ENCODE results near the gene RMC1. TPM values are rescaled to one million over a fixed set of nuclear protein-coding genes. Genes with fewer than 3 reads are reported as not detected.

Gene RMC1
- total RNA-seq, 6 donors from 2014 or later: 23.3 to 45.1 (median 39.8) TPM

DNA sequence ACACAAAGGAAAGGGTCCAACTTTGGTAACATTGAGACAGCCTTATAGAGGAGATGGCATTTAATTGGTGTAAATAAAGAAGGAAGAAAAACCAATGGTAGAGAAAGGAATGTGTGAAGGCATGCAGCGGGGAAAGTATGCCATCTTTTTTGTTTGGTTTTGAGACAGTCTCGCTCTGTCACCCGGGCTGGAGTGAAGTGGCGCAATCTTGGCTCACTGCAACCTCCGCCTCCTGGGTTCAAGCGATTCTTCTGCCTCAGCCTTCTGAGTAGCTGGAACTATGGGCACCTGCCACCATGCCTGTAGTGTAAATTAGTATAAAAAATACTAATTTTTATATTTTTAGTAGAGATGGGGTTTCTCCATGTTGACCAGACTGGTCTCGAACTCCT is 43.8 kb upstream of the RMC1 start:
- H3K27me3 ChIP-seq: no peaks in the 10 kb centered on the region
- 78 to 79% methylated on average over 7 of the region's 7 CpGs for WGBS, 2 donors

DNA sequence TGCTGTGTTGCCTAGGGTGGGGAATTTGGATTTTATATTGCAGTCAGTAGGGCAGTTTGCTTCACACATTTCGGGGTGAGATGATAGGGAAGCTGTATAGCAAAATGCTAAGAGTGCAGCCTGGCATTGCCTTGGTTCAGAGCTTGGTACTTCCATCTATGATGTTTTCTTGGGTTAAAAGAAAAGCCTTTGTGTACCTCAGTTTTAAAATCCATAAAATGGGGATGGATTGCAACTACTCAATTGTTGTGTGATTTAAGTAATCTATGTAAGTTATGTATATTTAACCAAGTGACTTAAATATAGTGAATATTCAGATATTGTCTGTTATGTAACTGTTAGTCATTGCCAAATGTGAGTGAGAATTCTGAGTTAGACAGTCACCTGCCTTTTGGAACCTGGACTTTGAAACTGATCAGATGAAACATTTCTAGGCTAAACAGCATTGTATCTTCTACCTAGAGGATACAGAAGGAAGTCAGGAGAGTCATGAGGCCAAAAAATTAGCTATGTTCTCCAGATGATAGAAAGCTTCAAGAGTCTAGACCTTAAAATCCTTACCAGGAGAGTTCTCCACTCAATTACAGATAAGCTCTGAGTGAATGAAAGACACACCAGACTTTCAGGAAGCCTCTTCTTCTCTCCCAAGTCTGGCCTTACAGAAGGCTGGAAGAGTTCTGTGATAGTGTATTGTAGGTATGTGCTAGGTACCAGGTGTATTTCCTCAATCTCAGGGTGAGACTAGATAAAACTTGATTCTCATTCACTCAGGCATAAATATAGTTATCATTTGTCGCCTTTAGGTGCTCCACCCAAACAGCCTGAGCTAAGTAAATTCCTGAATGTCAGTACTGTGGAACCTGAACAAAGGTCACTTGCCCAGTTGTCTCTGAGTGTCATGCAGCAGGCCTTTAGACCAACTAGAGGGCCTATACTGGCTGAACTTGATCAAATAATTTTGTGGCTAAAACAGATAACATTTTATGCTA is 42.7 kb upstream of the RMC1 start:
- no peak for DNase-seq
- Histone ChIP-seq H3K9me3 (no peaks in the 10 kb centered on the region), H3K4me3 (no peak overlapping the region), H3K36me3 (peaks cover 27 to 41% (median 30%) of the 10 kb centered on the region in 4 donors), H3K27ac (peak overlapping the region in 1 of 4 donors; percentile 14), H3K27me3 (no peaks in the 10 kb centered on the region), H3K4me1 (peaks cover 52 to 56% (median 54%) of the 10 kb centered on the region in 4 donors)
- no peak for TF ChIP-seq POLR2A (IDR thresholded peaks at IDR 0.05)
- TF ChIP-seq, protein P1, sequence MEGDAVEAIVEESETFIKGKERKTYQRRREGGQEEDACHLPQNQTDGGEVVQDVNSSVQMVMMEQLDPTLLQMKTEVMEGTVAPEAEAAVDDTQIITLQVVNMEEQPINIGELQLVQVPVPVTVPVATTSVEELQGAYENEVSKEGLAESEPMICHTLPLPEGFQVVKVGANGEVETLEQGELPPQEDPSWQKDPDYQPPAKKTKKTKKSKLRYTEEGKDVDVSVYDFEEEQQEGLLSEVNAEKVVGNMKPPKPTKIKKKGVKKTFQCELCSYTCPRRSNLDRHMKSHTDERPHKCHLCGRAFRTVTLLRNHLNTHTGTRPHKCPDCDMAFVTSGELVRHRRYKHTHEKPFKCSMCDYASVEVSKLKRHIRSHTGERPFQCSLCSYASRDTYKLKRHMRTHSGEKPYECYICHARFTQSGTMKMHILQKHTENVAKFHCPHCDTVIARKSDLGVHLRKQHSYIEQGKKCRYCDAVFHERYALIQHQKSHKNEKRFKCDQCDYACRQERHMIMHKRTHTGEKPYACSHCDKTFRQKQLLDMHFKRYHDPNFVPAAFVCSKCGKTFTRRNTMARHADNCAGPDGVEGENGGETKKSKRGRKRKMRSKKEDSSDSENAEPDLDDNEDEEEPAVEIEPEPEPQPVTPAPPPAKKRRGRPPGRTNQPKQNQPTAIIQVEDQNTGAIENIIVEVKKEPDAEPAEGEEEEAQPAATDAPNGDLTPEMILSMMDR (IDR thresholded peaks at IDR 0.05): no peak
- TF ChIP-seq EP300 (IDR thresholded peaks at IDR 0.05): no peak
- TF ChIP-seq POLR2AphosphoS5 (IDR thresholded peaks at IDR 0.05): no peak
- 93 to 98% methylated on average over 2 of the region's 2 CpGs for WGBS, 2 donors
- ATAC-seq (ENCODE audit: low FRiP score in 2 of 2): no peak

More for the DNA sequence above, 43.8 kb upstream of the RMC1 start:
- TF ChIP-seq, protein P1 (IDR thresholded peaks at IDR 0.05): no peak
- TF ChIP-seq POLR2A (IDR thresholded peaks at IDR 0.05): no peak
- no peak for TF ChIP-seq POLR2AphosphoS5 (IDR thresholded peaks at IDR 0.05)
- no peak for TF ChIP-seq EP300 (IDR thresholded peaks at IDR 0.05)
- Histone ChIP-seq H3K4me3 (no peak overlapping the region), H3K36me3 (peaks cover 19 to 34% (median 22%) of the 10 kb centered on the region in 4 donors), H3K27ac (peak overlapping the region in 1 of 4 donors; percentile 2), H3K9me3 (no peaks in the 10 kb centered on the region), H3K4me1 (peaks cover 63 to 66% (median 64%) of the 10 kb centered on the region in 4 donors)
- no peak for ATAC-seq (ENCODE audit: low FRiP score in 2 of 2)
- DNase-seq: no peak

DNA sequence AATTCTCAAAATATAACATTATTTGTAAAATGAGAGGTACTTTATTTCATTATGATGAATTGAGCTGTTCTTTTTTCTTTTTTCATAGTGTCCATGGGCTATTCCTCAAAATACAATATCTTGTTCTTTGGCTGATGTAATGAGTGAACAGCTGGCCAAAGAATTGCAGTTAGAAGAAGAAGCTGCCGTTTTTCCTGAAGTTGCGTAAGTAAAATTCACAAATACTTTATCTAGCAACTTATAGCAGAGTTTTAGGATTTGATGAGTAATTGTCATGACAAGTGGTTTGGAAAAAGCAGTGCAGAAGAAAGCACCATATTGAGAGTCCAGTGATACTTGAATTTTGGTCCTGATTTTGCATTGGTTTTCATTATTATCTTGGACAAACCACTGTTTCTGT is 40.4 kb upstream of the RMC1 start:
- Histone ChIP-seq H3K36me3 (peaks cover 47 to 59% (median 50%) of the 10 kb centered on the region in 4 donors), H3K27me3 (no peaks in the 10 kb centered on the region), H3K27ac (no peak overlapping the region), H3K4me3 (no peak overlapping the region), H3K4me1 (peaks cover 31 to 35% (median 33%) of the 10 kb centered on the region in 4 donors), H3K9me3 (no peaks in the 10 kb centered on the region)
- TF ChIP-seq EP300 (IDR thresholded peaks at IDR 0.05) (no peak), POLR2A (IDR thresholded peaks at IDR 0.05) (no peak), POLR2AphosphoS5 (IDR thresholded peaks at IDR 0.05) (no peak)
- TF ChIP-seq, protein P1 (IDR thresholded peaks at IDR 0.05): no peak
- WGBS, 2 donors: 64 to 71% methylated on average over 2 of the region's 2 CpGs
- no peak for DNase-seq
- no peak for ATAC-seq (ENCODE audit: low FRiP score in 2 of 2)

DNA sequence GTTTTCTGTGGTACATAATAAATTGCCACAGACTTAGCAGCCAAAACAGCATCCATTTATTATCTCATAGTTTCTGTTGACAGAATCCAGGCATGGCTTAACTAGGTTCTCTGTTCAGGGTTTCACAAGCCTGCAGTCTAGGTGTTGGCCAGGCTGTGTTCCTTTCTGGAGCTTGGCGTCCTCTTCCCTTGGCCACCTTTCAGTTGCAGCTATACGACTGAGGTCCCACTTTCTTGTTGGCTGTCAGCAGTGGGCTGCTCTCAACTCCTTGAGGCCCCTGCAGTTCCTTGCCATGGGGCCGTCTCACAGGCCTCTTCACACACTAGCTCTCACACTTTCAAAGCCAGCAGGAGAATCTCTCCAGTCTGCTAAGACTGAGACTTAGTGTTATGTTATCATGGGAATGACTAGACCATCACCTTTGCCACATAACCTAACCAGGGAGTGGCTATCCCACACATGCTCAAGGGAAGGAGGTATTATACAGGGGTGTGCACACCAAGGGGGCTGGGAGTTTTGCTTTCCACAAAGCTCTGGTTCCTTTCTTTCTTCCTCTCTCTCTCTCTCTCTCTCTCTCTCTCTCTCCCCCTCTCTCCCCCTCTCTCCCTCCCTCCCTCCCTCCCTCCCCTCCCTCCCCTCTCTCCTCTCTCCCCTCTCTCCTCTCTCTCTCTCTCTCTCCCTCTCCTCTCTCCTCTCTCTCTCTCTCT is 34.4 kb upstream of the RMC1 start:
- TF ChIP-seq POLR2AphosphoS5 (IDR thresholded peaks at IDR 0.05): no peak
- TF ChIP-seq POLR2A (IDR thresholded peaks at IDR 0.05): no peak
- WGBS, 2 donors: 81 to 90% methylated on average over 3 of the region's 3 CpGs
- no peak overlapping the region for H3K4me3 ChIP-seq
- H3K9me3 ChIP-seq: no peaks in the 10 kb centered on the region
- DNase-seq: no peak
- H3K4me1 ChIP-seq: no peaks in the 10 kb centered on the region
- H3K27me3 ChIP-seq: no peaks in the 10 kb centered on the region
- H3K36me3 ChIP-seq: peaks cover 54 to 100% (median 85%) of the 10 kb centered on the region in 4 donors
- no peak for ATAC-seq (ENCODE audit: low FRiP score in 2 of 2)
- no peak overlapping the region for H3K27ac ChIP-seq

Data from upper lobe of left lung (tissue), 6 donors.